ENCODE data around the gene PRRG4. TPM values are rescaled to one million over a fixed set of nuclear protein-coding genes. Genes with fewer than 3 reads are reported as not detected.
A peak's percentile ranks its signal among the peaks of the same experiment; 100 is the strongest.

PRRG4 gene
- total and polyA plus RNA-seq, 11 donors, result 0.12 to 1.4 (median 0.39) TPM

GRCh38 chr11:32786811-32787210 lies 42.9 kb upstream of the PRRG4 start:
- H3K36me3 ChIP-seq, result no peaks in the 10 kb centered on the region
- H3K27me3 ChIP-seq, result peaks cover 0 to 13% (median 0%) of the 10 kb centered on the region in 9 donors
- DNase-seq, result no peak
- H3K4me1 ChIP-seq, result no peaks in the 10 kb centered on the region
- H3K27ac ChIP-seq, result no peak overlapping the region
- ATAC-seq, result no peak
- no peak overlapping the region for H3K4me3 ChIP-seq
- intact Hi-C loops (cut with DNase I), result no loop called here
- TF ChIP-seq POLR2A (IDR thresholded peaks at IDR 0.05) (no peak), CTCF (IDR thresholded peaks at IDR 0.05) (no peak)
- H3K9me3 ChIP-seq, result no peaks in the 10 kb centered on the region

- intact Hi-C loops (cut with DNase I), result loop anchor here (5.0 to 10.0 kb wide), 7 partner anchors 76 to 469 kb away; partner anchors contain the start of gene EIF3M (in 1 of the 10)
- Histone ChIP-seq H3K4me3 (no peak overlapping the region), H3K9me3 (no peaks in the 10 kb centered on the region), H3K27me3 (peaks cover 0 to 25% (median 0%) of the 10 kb centered on the region in 9 donors), H3K4me1 (peaks cover 0 to 7% (median 0%) of the 10 kb centered on the region in 12 donors), H3K27ac (no peak overlapping the region), H3K36me3 (no peaks in the 10 kb centered on the region)
- ATAC-seq (no peak), DNase-seq (no peak)
- WGBS, 4 donors, result 60 to 69% (median 62%) methylated on average over 1 of the region's 1 CpG
- TF ChIP-seq POLR2A (IDR thresholded peaks at IDR 0.05) (no peak), CTCF (IDR thresholded peaks at IDR 0.05) (no peak)
Observed at GRCh38 chr11:32790916-32791315, 38.8 kb upstream of the PRRG4 start.

GRCh38 chr11:32792111-32792947 lies 37.4 kb upstream of the PRRG4 start:
- no peak for TF ChIP-seq CTCF (IDR thresholded peaks at IDR 0.05)
- TF ChIP-seq POLR2A (IDR thresholded peaks at IDR 0.05), result no peak
- no peaks in the 10 kb centered on the region for H3K9me3 ChIP-seq
- no peak overlapping the region for H3K27ac ChIP-seq
- peak in 1 of 4 donors; percentile 10 for ATAC-seq
- intact Hi-C loops (cut with DNase I), result loop anchor here (2.0 to 10.0 kb wide), 9 partner anchors 78 to 470 kb away; partner anchors contain the start of gene EIF3M (in 1 of the 10)
- no peaks in the 10 kb centered on the region for H3K36me3 ChIP-seq
- WGBS, 4 donors, result 33 to 38% (median 37%) methylated on average over 6 of the region's 6 CpGs
- no peak for DNase-seq
- peaks cover 0 to 7% (median 0%) of the 10 kb centered on the region in 12 donors for H3K4me1 ChIP-seq
- H3K4me3 ChIP-seq, result peak overlapping the region in 2 of 12 donors; percentile 21 to 29
- peaks cover 0 to 25% (median 0%) of the 10 kb centered on the region in 9 donors for H3K27me3 ChIP-seq

GRCh38 chr11:32792948-32793475 lies 36.7 kb upstream of the PRRG4 start:
- ATAC-seq, result peak in 3 of 4 donors; percentile 52 to 72 (median 62)
- Histone ChIP-seq H3K9me3 (no peaks in the 10 kb centered on the region), H3K4me3 (peak overlapping the region in 2 of 12 donors; percentile 21 to 29), H3K4me1 (peaks cover 0 to 7% (median 0%) of the 10 kb centered on the region in 12 donors), H3K27ac (no peak overlapping the region), H3K27me3 (peaks cover 0 to 18% (median 0%) of the 10 kb centered on the region in 9 donors), H3K36me3 (no peaks in the 10 kb centered on the region)
- TF ChIP-seq POLR2A (IDR thresholded peaks at IDR 0.05), result no peak
- TF ChIP-seq CTCF (IDR thresholded peaks at IDR 0.05), result peak; percentile 55 to 78 (median 66)
- intact Hi-C loops (cut with DNase I), result loop anchor here (1.0 to 10.0 kb wide), 10 partner anchors 78 to 471 kb away; partner anchors contain the start of gene EIF3M (in 1 of the 10)
- WGBS, 4 donors, result 18 to 21% (median 18%) methylated on average over 13 of the region's 13 CpGs
- peak in 3 of 5 donors; percentile 28 to 59 (median 37) for DNase-seq

Measured in heart left ventricle (tissue), 16 donors.